Prostate gland (tissue), 2 donors: ENCODE data around the gene AKT2.

Source experiments
- POLR2A ChIP-seq: fragments of 450-650 bp; IDR thresholded peaks from one replicate; pipeline ENCODE4 v1.6.1; 2016; ENCODE audit warnings: antibody characterized with exemption, mild to moderate bottlenecking
- TF ChIP-seq, protein P1 (sequence below), 4 experiments: fragments of 200-600 bp in 2 of 4; fragments of 450-650 bp in 2 of 4; sonication (generic) in 2 of 4; IDR thresholded peaks; 1 replicate in 3 of 4; 2 replicates in 1 of 4; pipeline ENCODE4 v1.5.1; 2016 to 2019; ENCODE audit warnings: antibody characterized with exemption in 4 of 4, mild to moderate bottlenecking in 2 of 4, moderate library complexity in 2 of 4

DNA sequence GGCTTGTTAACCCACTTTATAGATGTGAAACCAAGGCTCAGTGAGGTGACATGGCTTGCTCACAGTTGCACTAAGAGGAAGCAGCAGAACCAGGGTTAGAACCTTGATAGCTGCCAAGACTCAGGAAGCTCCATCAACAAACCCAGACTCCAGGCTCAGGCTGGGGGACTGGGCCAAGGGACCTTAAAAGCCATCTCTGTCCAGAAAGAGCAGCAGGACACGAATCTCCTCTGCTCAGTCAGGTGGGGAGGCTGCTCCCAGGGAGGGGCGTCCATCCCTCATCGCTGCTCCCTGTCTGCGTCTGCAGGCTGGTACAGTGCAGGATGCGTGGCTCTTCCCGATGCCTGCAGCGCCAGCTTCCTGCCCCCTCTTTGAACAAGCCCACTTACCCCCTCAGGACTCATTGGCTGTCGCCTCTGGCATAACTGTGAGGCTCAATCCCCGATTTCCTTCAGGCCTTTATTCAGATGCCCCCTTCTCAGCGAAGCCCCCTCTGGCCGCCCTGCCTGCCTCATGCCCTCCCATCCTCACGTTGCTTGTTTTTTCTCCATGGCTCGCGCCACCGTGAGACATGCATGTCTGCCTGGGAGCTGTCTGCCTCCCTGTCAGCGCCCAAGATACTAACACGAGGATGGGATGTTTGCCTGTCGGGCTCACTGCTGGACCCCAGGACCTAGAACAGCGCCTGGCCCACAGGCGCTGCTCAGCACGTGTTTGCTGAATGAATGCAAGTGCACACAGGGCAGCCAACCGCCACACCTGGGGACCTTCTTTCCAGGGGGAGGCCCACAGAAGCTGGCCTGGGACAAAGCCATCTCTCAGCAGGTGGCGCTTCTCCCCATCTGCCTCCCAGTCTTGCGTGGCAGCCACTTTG lies 21.5 kb downstream of the AKT2 start:
- TF ChIP-seq, protein P1, sequence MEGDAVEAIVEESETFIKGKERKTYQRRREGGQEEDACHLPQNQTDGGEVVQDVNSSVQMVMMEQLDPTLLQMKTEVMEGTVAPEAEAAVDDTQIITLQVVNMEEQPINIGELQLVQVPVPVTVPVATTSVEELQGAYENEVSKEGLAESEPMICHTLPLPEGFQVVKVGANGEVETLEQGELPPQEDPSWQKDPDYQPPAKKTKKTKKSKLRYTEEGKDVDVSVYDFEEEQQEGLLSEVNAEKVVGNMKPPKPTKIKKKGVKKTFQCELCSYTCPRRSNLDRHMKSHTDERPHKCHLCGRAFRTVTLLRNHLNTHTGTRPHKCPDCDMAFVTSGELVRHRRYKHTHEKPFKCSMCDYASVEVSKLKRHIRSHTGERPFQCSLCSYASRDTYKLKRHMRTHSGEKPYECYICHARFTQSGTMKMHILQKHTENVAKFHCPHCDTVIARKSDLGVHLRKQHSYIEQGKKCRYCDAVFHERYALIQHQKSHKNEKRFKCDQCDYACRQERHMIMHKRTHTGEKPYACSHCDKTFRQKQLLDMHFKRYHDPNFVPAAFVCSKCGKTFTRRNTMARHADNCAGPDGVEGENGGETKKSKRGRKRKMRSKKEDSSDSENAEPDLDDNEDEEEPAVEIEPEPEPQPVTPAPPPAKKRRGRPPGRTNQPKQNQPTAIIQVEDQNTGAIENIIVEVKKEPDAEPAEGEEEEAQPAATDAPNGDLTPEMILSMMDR (IDR thresholded peaks at IDR 0.05): no peak
- no peak for TF ChIP-seq POLR2A
